Loucy (cell line): ENCODE measurements around the gene LRRTM3.

Experiments used
- H2AFZ ChIP-seq: fragments of 200-600 bp; sonication (generic); 2 replicates; pipeline ENCODE4 v1.6.0; 2016; ENCODE audit warnings: antibody characterized with exemption, mild to moderate bottlenecking, low read length, moderate library complexity
- H3F3A ChIP-seq: fragments of 200-600 bp; 2 replicates; pipeline ENCODE4 v1.6.0; 2016; ENCODE audit warnings: antibody characterized with exemption, low read depth, mild to moderate bottlenecking
- H3K27me3 ChIP-seq: fragments of 200-600 bp; sonication (generic); 2 replicates; pipeline ENCODE4 v1.6.1; 2014; ENCODE audit warnings: low read length, mild to moderate bottlenecking; ENCODE audit not compliant: insufficient read depth, poor library complexity, severe bottlenecking
- H3K36me3 ChIP-seq: fragments of 200-600 bp; sonication (generic); 2 replicates; pipeline ENCODE4 v1.6.1; 2016; ENCODE audit warnings: low read length; ENCODE audit not compliant: insufficient read depth
- H3K4me1 ChIP-seq: fragments of 200-600 bp; sonication (generic); 2 replicates; pipeline ENCODE4 v1.5.1; 2014; ENCODE audit warnings: low read length, mild to moderate bottlenecking; ENCODE audit not compliant: insufficient read depth, poor library complexity, severe bottlenecking
- H3K4me2 ChIP-seq: fragments of 200-600 bp; sonication (generic); 2 replicates; pipeline ENCODE4 v1.6.0; 2014; ENCODE audit warnings: antibody characterized with exemption, low read length, low read depth, mild to moderate bottlenecking; ENCODE audit not compliant: poor library complexity, severe bottlenecking
- H3K4me3 ChIP-seq: fragments of 200-600 bp; sonication (generic); 2 replicates; pipeline ENCODE4 v1.5.1; 2014; ENCODE audit warnings: low read length, mild to moderate bottlenecking, mixed read lengths; ENCODE audit not compliant: poor library complexity, severe bottlenecking
- H3K79me2 ChIP-seq: fragments of 200-600 bp; sonication (generic); 2 replicates; pipeline ENCODE4 v1.6.1; 2014; ENCODE audit warnings: low read length; ENCODE audit not compliant: insufficient read depth
- H3K9ac ChIP-seq: fragments of 200-600 bp; sonication (generic); 2 replicates; pipeline ENCODE4 v1.6.0; 2014; ENCODE audit warnings: mild to moderate bottlenecking, low read depth, low read length, moderate library complexity; ENCODE audit not compliant: poor library complexity, severe bottlenecking
- H3K9me2 ChIP-seq: fragments of 200-600 bp; sonication (generic); replicated peaks from 2 replicates; pipeline ENCODE4 v1.6.1; 2016; ENCODE audit warnings: low read depth, low read length, mixed read lengths
- H3K9me3 ChIP-seq: fragments of 200-600 bp; sonication (generic); 2 replicates; pipeline ENCODE4 v1.6.1; 2014; ENCODE audit warnings: mild to moderate bottlenecking, antibody characterized with exemption, low read length, low read depth; ENCODE audit not compliant: insufficient read depth
- H4K20me1 ChIP-seq: fragments of 200-600 bp; sonication (generic); 2 replicates; pipeline ENCODE4 v1.6.0; 2014; ENCODE audit warnings: antibody characterized with exemption, low read length, mild to moderate bottlenecking; ENCODE audit not compliant: insufficient read depth, poor library complexity, severe bottlenecking
- EZH2phosphoT487 ChIP-seq: fragments of 200-600 bp; IDR thresholded peaks from 2 replicates; pipeline ENCODE4 v1.6.1; 2018; ENCODE audit warnings: antibody characterized with exemption, mild to moderate bottlenecking, moderate library complexity, borderline replicate concordance
- TF ChIP-seq, protein P1 (sequence below): fragments of 200-600 bp; sonication (generic); conservative IDR thresholded peaks from 2 replicates; pipeline ENCODE4 v1.5.1; 2014; ENCODE audit warnings: mild to moderate bottlenecking, antibody characterized with exemption, low read length

LRRTM3 gene

DNA sequence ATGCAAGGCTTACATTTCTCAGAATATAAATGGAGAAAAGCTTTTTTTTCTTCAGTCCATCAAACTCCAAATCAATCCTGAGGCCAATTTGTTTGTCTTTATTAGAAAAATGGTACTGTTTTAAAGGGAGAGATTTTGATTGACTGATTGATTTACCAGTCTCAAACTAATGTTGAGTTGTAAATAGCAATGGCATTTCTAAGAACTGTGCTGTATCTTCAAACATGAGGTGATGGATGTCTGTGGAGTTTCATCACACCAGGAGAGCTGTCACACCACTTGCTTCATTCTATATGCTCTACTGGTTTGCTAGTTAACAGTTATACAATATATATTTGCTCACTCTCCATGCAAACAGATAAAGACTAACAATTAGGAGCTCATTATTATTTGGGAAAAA is 39.0 kb upstream of the LRRTM3 start:
- H3K9ac ChIP-seq = no peak overlapping the region
- no peaks in the 10 kb centered on the region for H4K20me1 ChIP-seq
- no peak for TF ChIP-seq EZH2phosphoT487
- TF ChIP-seq, protein P1, sequence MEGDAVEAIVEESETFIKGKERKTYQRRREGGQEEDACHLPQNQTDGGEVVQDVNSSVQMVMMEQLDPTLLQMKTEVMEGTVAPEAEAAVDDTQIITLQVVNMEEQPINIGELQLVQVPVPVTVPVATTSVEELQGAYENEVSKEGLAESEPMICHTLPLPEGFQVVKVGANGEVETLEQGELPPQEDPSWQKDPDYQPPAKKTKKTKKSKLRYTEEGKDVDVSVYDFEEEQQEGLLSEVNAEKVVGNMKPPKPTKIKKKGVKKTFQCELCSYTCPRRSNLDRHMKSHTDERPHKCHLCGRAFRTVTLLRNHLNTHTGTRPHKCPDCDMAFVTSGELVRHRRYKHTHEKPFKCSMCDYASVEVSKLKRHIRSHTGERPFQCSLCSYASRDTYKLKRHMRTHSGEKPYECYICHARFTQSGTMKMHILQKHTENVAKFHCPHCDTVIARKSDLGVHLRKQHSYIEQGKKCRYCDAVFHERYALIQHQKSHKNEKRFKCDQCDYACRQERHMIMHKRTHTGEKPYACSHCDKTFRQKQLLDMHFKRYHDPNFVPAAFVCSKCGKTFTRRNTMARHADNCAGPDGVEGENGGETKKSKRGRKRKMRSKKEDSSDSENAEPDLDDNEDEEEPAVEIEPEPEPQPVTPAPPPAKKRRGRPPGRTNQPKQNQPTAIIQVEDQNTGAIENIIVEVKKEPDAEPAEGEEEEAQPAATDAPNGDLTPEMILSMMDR = no peak
- H2AFZ ChIP-seq = no peak overlapping the region
- H3F3A ChIP-seq = no peaks in the 10 kb centered on the region
- no peak overlapping the region for H3K4me3 ChIP-seq
- no peaks in the 10 kb centered on the region for H3K27me3 ChIP-seq
- H3K4me2 ChIP-seq = no peak overlapping the region
- H3K9me3 ChIP-seq = no peaks in the 10 kb centered on the region
- H3K36me3 ChIP-seq = no peaks in the 10 kb centered on the region
- H3K9me2 ChIP-seq = no peaks in the 10 kb centered on the region
- no peaks in the 10 kb centered on the region for H3K79me2 ChIP-seq
- H3K4me1 ChIP-seq = no peaks in the 10 kb centered on the region

DNA sequence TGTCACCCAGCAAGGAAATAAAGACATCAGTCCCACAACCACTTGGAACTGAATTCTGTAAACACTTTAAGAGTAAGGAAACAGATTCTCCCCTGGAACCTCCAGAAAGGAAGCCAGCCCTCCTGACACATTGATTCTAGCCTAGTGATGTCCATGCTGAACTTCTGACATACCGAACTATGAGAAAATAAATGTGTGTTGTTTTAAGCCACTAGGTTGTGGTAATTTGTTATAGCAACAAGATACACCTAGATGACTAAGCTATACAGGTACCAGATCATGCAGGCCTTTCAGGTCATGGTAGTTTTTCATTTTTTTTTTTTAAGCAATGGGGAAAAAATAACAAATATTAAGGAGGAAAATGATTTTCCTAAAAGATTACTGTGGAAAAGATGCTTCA is 37.6 kb upstream of the LRRTM3 start:
- Histone ChIP-seq H3K4me3 (no peak overlapping the region), H3K9me3 (no peaks in the 10 kb centered on the region), H3K36me3 (no peaks in the 10 kb centered on the region), H3K4me1 (no peaks in the 10 kb centered on the region), H2AFZ (no peak overlapping the region), H3K9ac (no peak overlapping the region), H3K79me2 (no peaks in the 10 kb centered on the region), H3K27me3 (no peaks in the 10 kb centered on the region), H4K20me1 (no peaks in the 10 kb centered on the region), H3K4me2 (no peak overlapping the region), H3K9me2 (no peaks in the 10 kb centered on the region), H3F3A (no peaks in the 10 kb centered on the region)
- TF ChIP-seq EZH2phosphoT487 = no peak
- TF ChIP-seq, protein P1 = no peak

DNA sequence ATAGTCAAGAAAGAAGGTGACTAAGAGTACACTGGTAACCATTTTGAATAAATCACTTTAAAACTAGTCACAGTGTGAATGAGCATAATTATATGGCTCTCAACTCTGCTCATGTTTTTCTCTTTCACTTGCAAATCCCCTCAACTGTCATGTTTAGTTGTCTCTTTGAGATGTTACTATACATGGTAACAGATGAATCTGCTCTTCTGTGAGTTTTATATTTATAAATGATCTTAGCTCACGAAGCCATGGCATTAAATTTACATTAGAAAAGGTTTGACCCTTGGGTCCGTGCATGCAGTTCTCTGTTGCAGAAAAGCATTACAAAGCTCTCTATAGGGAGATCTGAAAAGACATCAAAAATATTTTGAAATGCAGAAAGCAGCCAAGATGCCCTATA is 33.0 kb upstream of the LRRTM3 start:
- Histone ChIP-seq H3K9me3 (no peaks in the 10 kb centered on the region), H3K9ac (no peak overlapping the region), H3K4me1 (no peaks in the 10 kb centered on the region), H2AFZ (no peak overlapping the region), H3F3A (no peaks in the 10 kb centered on the region), H3K36me3 (no peaks in the 10 kb centered on the region), H4K20me1 (no peaks in the 10 kb centered on the region), H3K9me2 (no peaks in the 10 kb centered on the region), H3K27me3 (no peaks in the 10 kb centered on the region), H3K4me3 (no peak overlapping the region), H3K79me2 (no peaks in the 10 kb centered on the region), H3K4me2 (no peak overlapping the region)
- TF ChIP-seq, protein P1 = no peak
- TF ChIP-seq EZH2phosphoT487 = no peak
